ENCODE measurements around the gene ADPRHL1.
"Not testable (repeated sequence)": the region's sequence is repeated elsewhere in the genome, so short reads cannot be mapped to it uniquely, and the experiment has no call there.

The ADPRHL1 gene

DNA sequence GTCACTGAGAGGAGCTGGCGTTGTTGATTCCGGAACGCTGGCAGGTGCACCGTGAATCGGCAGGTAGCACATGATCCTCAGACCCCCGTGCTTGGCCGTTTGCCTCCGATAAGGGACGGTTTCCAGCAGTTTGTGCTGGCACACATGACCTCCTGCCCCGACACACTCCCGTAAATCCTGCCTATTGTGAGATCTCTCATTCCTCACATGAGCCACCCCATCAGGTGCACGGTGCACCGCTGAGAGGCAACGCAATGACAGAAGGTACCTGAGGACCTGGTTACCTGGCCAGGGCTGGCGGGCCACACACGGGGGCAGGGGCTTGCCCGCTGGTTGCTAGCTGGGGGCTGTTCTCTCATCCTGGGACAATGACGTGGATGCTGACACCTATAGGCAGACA, 2.1 kb upstream of the ADPRHL1 start:
- no peak for DNase-seq (ENCODE audit: low read depth)

DNA sequence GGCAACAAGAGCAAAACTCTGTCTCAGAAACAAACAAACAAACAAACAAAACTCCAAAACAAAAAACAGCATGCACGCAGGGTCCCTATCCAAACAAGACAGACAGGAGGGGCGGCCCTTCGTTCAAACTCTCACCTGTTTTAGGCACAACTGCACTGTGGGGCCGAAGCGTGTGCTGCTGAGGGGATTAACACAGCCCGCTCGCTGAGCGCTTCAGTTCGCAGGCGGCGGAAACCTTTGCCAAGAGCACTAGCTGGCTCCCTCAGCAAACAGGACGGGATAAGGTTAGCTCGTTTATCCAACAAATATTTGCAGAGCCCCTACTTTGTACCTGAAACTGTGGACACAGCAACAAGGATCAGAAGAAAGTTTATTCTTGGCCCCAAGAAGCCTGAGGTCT, 1.6 kb upstream of the ADPRHL1 start:
- DNase-seq (ENCODE audit: low read depth) = no peak

DNA sequence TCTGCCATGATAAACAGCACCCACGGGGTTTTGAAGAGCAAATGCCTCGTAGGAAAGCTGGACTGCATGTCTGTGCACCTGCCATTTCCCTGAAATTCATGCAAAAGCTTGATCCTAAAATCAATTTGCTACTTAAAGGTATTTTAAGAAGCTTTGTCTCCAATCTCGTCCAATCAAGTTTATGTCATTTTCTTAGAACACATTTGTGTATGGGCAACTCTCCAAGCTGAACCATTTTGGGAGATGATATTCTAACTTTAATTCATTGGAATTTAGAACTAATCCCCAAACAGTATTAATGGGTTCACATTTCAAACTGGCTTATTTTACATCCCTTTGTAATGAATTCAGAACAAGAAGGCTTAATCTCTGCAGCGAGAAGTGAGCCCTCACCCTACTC, 822 bp downstream of the ADPRHL1 start:
- no peak for DNase-seq (ENCODE audit: low read depth)

DNA sequence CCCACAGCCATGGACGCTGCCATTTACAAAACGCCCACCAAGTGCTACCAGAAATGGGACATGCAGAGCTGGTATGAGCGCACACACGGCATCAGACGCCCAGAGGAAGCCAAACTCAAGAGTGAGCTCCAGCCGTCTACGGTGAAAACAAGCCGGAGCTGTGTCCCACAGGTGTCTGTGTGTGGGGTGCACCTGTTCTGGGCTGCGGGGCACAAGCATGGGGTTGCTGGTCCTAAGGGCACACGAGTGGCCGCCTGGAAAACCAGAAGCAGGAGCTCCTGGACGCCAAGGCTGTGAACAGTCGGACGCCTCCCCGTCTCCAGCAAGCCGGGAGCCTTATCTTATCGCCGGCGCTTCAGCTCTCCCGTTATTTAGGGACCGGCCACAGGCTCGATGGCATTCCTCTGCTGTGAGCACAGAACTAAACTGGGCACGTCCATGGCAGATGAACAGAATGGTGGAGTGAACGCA, 1.3 kb downstream of the ADPRHL1 start:
- no peak for DNase-seq (ENCODE audit: low read depth)

DNA sequence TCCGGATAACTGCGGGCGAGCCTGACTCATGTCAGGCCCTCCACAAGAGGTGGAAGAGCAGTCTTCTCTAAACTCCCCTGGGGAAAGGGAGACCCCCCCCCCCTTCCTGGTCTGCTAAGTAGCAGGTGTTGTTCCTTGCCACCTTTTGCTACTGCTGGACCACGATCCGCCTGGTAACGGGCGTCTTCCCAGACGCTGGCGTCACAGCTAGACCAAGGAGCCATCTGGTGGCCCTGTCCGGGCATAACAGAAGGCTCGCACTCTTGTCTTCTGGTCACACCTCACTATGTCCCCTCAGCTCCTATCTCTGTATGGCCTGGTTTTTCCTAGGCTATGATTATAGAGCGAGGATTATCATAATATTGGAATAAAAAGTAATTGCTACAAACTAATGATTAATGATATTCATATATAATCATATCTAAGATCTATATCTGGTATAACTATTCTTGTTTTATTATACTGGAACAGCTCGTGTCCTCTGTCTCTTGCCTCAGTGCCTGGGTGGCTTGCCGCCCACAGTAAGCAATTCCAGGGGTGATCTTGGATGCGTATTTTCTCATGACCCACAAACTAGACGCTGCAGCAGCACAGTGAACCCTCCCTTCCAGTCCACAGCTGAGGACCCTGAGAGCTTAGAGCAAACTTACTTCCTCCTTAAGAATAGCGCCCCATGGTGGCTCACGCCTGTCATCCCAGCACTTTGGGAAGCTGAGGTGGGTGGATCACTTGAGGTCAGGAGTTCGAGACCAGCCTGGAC, 2.2 kb downstream of the ADPRHL1 start:
- not testable (repeated sequence) for DNase-seq (ENCODE audit: low read depth)

DNA sequence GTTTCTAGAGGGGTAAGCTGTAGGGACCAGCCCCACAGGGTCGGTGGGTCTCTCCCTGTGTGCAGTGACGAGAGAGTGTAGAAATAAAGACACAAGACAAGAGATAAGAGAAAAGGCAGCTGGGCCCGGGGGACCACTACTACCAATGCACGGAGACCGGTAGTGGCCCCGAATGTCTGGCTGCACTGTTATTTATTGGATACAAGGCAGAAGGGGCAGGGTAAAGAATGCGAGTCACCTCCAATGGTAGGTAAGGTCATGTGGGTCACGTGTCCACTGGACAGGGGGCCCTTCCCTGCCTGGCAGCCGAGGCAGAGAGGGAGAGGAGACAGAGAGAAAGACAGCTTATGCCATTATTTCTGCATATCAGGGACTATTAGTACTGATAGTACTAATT, 2.9 kb downstream of the ADPRHL1 start:
- not testable (repeated sequence) for DNase-seq (ENCODE audit: low read depth)

DNA sequence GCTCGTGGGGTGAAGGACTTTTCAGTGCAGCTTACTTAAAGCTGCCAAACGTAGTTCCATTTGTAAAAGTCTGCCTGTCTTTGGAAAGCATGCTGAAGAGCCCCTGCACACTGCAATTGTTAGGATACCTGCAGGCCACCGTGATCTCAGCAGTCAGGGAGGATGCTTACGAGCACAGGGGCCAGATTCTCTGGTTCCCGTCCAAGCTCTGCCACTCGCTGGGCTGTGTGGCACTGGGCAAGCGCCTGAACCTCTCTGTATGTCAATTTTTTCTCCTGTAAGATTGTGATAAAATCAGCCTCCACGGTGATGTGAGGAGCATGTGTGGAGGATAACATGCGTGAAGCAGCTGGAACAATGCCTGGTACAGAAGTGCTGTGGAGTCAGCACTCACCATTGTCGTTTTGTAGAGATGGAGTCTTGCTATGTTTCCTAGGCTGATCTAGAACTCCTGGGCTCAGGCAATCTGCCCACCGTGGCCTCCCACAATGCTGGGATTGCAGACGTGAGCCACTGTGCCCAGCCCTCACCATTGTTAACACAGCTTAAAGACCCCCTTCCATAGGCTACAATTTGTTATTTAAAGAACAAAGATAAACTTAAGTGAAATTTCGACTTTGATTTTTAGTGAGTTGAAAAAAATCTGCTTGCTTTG, 3.5 kb downstream of the ADPRHL1 start:
- no peak for DNase-seq (ENCODE audit: low read depth)

DNA sequence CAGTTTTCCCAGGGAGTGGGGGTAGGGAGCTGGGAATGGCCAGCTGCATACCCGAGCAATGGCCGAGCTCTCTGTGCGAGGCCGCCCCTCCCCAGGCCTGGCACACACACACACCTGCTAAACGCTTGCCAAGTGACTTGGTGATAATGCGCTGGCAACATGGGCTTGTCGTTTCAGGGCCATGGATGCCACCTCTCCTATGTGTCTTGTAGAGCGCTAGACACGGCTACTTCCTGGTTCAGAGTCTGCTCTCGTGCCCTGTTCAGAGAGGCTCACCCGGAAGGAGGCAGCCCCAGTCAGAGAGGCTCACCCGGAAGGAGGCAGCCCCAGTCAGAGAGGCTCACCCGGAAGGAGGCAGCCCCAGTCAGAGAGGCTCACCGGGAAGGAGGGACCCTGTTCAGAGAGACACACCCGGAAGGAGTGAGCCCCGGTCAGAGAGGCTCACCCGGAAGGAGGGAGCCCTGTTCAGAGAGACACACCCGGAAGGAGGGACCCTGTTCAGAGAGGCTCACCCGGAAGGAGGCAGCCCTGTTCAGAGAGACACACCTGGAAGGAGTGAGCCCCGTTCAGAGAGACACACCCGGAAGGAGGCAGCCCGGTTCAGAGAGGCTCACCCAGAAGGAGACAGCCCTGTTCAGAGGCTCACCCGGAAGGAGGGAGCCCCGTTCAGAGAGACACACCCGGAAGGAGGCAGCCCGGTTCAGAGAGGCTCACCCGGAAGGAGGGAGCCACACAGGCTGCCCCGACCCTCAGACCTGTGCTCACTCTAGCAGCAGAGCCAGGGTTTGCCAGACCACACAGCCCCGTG, 4.2 kb downstream of the ADPRHL1 start:
- peak; percentile 38 for DNase-seq (ENCODE audit: low read depth)

DNA sequence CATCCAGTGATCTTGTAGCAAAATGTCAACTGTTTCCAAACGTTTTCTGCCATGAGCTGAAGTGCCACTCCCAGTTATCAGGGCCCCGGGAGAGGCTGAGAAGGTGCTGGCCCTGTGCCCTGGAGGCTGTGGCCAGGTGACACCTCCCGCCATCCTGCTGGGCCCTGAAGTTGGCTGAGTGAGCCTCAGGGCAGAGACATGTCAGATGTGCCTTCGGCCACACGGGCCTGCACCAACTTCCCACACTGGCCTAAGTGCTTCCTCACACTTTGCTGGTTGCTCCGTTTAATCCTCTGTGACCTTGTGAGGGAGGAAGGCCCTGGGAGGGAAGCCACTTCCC, 4.8 kb downstream of the ADPRHL1 start:
- DNase-seq (ENCODE audit: low read depth) = no peak

DNA sequence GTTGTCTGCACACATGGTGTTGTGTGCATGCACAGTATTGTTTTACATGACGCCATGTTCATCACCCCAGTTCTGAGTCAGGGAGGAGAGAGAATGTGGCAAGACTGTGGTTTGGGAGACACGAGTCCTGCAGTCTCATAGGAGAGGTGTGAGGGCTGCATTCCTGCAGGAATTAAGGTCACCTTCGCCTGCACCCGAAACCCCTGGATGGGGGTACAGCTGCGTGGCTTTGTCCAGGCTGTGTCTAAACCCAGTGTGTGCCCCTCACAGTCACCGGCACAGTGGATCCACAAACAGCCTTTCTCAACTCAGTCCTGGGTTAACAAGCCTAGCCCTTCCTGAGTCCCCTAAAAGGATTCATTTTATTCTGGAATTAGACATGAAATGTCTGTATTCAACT, 5.7 kb downstream of the ADPRHL1 start:
- DNase-seq (ENCODE audit: low read depth) = no peak

DNA sequence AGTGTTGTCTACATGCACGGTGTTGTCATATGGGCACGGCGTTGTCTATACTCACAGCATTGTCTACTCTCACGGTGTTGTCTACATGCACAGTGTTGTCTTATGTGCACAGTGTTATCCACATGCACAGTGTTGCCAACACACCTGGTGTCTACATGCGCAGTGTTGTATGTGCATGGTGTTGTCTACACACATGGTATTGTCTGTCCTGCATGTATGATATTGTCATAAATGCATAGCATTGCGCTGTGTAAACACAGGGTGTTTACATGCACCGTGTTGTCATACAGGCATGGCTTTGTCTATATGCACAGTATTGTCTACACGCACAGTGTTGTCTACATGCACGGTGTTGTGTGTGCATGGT, 6.8 kb downstream of the ADPRHL1 start:
- DNase-seq (ENCODE audit: low read depth) = no peak

DNA sequence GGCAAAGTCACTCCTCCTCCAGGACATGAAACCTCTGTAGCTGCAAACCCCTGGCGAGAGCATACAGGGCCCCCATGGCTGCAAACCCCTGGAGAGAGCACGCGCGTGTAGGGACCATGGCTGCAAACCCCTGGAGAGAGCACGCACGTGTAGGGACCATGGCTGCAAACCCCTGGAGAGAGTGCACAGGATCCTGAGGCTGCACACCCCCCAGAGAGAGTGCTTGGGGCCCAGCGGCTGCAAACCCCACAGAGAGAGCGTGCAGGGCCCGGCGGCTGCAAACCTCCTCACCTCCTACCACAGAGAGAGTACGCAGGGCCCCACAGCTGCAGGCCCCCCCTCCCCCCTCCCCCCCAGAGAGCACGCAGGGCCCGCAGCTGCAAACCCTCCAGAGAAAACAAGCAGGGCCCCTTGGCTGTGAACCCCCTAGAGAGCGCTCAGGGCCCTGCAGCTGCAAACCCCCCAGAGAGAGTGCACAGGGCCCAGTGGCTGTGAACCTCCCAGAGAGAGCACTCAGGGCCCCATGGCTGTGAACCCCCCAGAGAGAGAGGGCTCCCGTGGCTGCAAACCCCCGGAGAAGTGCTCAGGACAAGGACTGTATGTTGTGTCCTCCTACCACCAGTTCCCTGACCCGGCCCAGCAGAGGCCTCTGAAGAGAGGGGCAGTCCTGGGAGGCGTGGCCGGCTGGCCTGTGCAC, 7.3 kb downstream of the ADPRHL1 start:
- no peak for DNase-seq (ENCODE audit: low read depth)

DNA sequence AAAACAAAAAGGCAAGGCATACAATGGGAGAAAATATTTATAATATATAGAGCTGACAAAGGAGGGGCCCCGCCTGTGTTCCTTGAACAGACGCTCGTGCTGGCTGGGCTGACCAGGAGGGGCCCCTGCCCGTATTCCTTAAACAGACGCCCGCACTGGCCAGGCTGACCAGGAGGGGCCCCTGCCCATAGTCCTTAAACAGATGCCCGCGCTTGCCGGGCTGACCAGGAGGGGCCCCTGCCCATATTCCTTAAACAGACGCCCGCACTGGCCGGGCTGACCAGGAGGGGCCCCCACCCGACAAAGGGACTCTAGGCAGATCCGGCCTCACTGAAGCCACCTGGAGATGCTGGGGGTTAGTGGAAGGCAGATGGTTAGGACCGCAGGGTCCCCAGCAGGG, 9.3 kb downstream of the ADPRHL1 start:
- DNase-seq (ENCODE audit: low read depth) = no peak

DNA sequence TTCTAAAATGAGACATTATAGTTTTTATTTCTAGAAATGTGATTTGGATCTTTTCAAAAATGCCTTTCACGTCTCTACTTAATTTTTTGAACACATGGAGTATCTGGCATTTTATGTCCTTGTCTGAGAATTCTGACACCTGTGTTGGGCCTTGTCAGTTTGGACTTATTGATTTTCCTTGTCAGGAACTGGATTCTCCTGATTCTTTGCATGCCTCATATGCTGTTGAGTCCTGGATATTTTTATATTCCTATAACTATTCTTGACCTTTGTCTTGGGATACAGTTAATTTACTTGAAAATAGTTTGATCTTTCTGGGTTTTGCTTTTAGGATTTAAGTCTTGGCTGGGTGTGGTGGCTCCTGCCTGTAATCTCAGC, 10.3 kb downstream of the ADPRHL1 start:
- DNase-seq (ENCODE audit: low read depth) = no peak

DNA sequence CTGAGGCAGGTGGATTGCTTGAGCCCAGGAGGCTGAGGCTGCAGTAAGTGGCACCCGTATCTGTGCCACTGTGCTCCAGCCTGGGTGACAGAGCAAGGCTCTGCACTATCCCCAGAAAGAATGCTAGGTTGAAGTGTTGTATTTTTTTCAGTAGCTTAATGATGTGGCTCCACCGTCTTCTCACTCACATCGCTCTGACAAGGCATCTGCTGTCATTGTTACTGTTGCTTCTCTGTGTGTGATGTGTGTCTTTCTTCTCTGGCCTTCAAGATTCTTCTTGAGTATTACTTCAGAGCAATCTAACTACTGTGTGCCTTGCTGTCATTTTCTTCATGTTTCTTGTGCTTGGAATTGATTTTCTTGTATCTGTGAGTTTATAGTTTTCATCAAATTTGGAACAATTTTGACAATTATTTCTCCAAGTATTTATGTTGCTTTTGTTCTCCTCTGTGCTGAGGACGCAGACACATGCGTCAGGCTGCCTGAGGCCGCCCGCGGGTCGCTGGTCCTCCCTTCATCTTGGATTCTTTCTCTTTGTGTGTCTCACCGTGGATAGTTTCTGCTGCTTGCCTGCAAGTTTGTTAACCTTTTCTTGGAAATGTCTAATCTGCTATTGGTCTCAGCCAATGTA, 10.8 kb downstream of the ADPRHL1 start:
- no peak for DNase-seq (ENCODE audit: low read depth)

DNA sequence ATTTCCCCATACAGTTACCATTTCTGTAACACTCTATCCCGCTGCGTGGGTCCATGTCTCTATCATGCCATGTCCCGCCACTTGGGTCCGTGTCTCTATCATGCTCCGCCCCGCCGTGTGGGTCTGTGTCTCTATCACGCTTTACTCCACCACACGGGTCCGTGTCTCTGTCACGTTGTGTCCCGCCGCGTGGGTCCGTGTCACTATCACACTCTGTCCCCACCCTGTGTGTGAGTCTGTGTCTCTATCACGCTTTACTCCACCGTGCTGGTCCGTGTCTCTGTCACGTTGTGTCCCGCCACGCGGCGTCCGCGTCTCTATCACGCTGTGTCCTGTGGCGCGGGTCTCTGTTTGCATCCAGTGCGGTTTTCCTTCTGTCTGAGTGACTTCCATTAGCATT, 11.6 kb downstream of the ADPRHL1 start:
- no peak for DNase-seq (ENCODE audit: low read depth)

DNA sequence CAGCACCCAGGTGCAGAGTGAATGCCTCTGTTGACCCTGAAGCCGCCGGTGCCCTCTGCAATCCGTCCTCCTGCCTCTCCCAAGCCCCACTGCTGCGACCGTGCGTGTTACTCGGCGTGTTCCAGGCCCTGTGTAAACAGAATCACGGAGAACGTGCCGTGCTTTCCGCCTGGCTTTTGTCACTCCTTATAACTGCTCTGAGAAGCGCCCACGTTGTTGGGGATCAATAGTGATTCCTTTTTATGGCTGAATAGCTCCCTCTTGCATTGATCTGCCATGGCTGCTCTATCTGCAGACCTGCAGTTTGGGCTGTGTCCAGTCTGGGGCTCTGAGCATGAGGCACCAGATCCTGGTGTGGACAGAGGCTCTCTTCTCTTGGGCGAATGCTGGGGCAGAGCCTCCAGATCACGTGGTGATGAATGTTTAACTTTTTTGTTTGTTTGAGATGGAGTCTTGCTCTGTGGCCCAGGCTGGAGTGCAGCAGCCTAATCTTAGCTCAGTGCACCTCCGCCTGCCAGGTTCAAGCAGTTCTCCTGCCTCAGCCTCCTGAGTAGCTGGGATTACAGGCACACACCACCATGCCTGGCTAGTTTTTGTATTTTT, 15.8 kb downstream of the ADPRHL1 start:
- no peak for DNase-seq (ENCODE audit: low read depth)

DNA sequence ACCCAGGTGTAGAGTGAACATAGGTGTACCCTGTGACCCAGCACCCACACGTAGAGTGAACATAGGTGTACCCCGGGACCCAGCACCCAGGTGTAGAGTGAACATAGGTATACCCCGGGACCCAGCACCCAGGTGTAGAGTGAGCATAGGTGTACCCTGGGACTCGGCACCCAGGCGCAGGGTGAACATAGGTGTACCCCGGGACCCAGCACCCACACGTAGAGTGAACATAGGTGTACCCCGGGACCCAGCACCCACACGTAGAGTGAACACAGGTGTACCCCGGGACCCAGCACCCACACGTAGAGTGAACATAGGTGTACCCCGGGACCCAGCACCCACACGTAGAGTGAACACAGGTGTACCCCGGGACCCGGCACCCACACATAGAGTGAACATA, 16.4 kb downstream of the ADPRHL1 start:
- DNase-seq (ENCODE audit: low read depth) = not testable (repeated sequence)

DNA sequence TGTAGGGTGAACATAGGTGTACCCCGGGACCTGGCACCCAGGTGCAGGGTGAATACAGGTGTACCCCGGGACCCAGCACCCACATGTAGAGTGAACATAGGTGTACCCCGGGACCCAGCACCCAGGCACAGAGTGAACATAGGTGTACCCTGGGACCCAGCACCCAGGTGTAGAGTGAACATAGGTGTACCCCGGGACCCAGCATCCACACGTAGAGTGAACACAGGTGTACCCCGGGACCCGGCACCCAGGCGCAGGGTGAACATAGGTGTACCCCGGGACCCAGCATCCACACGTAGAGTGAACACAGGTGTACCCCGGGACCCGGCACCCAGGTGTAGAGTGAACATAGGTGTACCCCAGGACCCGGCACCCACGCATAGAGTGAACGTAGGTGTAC, 17.4 kb downstream of the ADPRHL1 start:
- not testable (repeated sequence) for DNase-seq (ENCODE audit: low read depth)

DNA sequence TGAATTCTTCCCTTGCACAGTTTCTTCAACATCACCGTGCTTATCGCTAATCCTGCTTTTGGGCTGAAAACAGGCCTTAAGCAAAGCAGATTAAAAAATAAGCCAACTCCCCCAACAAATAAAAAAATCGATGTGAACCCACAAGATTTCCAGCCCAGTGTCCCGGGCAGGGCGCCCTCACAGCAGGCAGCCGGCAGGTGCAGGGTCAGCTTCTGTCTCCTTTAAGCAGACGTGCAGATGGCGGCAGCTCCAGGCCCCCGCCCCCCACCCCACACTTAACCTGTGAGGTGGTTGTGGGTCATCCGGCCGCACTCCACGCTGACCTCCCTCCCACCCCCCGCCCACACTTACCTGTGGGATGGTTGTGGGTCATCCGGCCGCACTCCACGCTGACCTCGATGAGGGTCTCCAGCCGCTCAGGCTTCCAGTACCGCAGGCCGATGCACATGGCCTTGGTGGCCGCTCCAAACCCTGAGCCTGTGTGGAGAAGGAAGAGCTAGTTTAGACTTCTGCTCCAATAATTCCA, 19.8 kb downstream of the ADPRHL1 start:
- no peak for DNase-seq (ENCODE audit: low read depth)

DNA sequence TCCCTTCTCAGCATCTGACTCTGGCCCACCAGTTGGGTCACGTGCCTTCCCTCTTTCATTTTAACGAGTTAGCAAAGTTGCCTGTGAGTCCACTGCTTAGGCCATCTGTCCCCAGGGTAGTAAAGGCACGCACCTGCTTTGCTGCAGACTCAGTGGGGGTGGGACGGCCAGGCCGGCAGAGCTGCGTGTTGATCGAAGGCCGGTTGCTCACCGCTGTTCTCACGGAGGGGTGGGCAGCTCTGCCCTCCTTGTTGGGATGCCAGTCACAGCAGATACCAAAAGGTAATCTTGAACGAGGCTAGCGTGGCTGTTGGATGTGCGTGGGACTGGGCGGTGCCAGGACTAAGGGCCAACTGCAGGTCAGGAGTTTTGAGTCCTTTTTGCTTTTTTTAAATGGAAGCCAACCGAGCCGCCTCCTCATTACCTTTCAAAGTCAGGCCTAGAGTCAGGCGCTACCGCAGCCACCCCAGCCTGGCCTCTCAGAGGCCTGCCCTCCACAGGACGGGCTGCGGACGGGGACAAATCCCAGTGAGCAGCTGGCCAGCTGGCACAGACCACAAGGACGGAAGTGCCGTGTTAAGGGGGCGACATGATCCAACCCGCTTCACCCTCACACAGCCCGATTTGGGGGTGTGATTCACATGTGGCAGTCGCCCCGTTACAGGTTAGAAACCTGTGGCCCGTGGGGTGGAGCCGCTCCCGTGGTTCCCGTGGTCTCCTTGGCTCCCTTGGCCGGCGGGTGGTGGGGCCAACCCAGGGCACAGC, 20.6 kb downstream of the ADPRHL1 start:
- no peak for DNase-seq (ENCODE audit: low read depth)
